Caco-2 (cell line): ENCODE results near the gene TOX3. TPM values are rescaled to one million over a fixed set of nuclear protein-coding genes. Genes with fewer than 3 reads are reported as not detected.

Experiments used
- BruUV-seq: library from RNA; stranded (reverse); fragments of 400-500 nt; replicated peaks from 2 replicates; lab custom pipeline; 2021; lab: Mats Ljungman, UMichigan
- CTCF ChIA-PET: fragments of 300-600 bp; sonication (Branson Sonifier 250); formaldehyde crosslinking; loops from one replicate; lab custom pipeline; 2022; ENCODE audit warnings: antibody characterized with exemption; lab: Charles Lee
- POLR2A ChIA-PET: fragments of 300-600 bp; sonication (Branson Sonifier 250); formaldehyde crosslinking; loops from one replicate; lab custom pipeline; 2022; ENCODE audit warnings: antibody characterized with exemption; lab: Charles Lee
- DNase-seq, 2 experiments: peaks; one replicate each; pipeline versions ENCODE4 v3.0.0 to v3.0.0-alpha.2; 2020 to 2022
- H3K27me3 ChIP-seq: replicated peaks from 2 replicates; pipeline ENCODE4 v1.6.0; 2011; ENCODE audit warnings: low read length; ENCODE audit not compliant: control insufficient read depth, insufficient read depth
- H3K36me3 ChIP-seq: 2 replicates; pipeline ENCODE4 v1.5.1; 2011; ENCODE audit warnings: low read length; ENCODE audit not compliant: control insufficient read depth, insufficient read depth
- H3K4me1 ChIP-seq: fragments of 250-450 bp; sonication (Bioruptor Pico); 2 replicates; pipeline ENCODE4 v1.5.1; 2020; ENCODE audit warnings: mild to moderate bottlenecking
- H3K4me3 ChIP-seq: 2 replicates; pipeline ENCODE4 v1.5.1; 2011; ENCODE audit warnings: low read depth, mild to moderate bottlenecking, control low read depth, low read length
- H3K9me3 ChIP-seq: fragments of 250-450 bp; sonication (Bioruptor Pico); 2 replicates; pipeline ENCODE4 v1.5.1; 2020; ENCODE audit warnings: mild to moderate bottlenecking, moderate library complexity
- H3K27ac Mint-ChIP-seq: one replicate; pipeline ENCODE4 v1.8.0; 2022; ENCODE audit warnings: mixed read lengths; ENCODE audit not compliant: unreplicated experiment
- H3K27me3 Mint-ChIP-seq: one replicate; pipeline ENCODE4 v1.8.0; 2022; ENCODE audit warnings: mixed read lengths; ENCODE audit not compliant: insufficient read depth, unreplicated experiment
- H3K36me3 Mint-ChIP-seq: one replicate; pipeline ENCODE4 v1.8.0; 2022; ENCODE audit warnings: mild to moderate bottlenecking, mixed read lengths; ENCODE audit not compliant: insufficient read depth, unreplicated experiment
- H3K4me1 Mint-ChIP-seq: one replicate; pipeline ENCODE4 v1.8.0; 2022; ENCODE audit warnings: low read depth, mixed read lengths; ENCODE audit not compliant: unreplicated experiment
- H3K4me3 Mint-ChIP-seq: one replicate; pipeline ENCODE4 v1.8.0; 2022; ENCODE audit warnings: mild to moderate bottlenecking, moderate library complexity, mixed read lengths; ENCODE audit not compliant: unreplicated experiment
- H3K9me3 Mint-ChIP-seq: one replicate; pipeline ENCODE4 v1.8.0; 2022; ENCODE audit warnings: mixed read lengths; ENCODE audit not compliant: unreplicated experiment
- CTCF ChIP-seq, 2 experiments: fragments of 200-600 bp in 1 of 2; IDR thresholded peaks; 1 replicate in 1 of 2; 2 replicates in 1 of 2; pipeline versions ENCODE4 v1.5.1 to v1.8.0; 2011 to 2022; ENCODE audit warnings: antibody characterized with exemption in 1 of 2, control low read depth in 1 of 2, inconsistent platforms in 1 of 2, low read depth in 1 of 2, low read length in 1 of 2, mild to moderate bottlenecking in 1 of 2, moderate library complexity in 1 of 2; ENCODE audit not compliant: insufficient read depth in 1 of 2, severe bottlenecking in 1 of 2, unreplicated experiment in 1 of 2
- intact Hi-C: fragments of 100-400 bp; cut with micrococcal nuclease; formaldehyde crosslinking; loops from one replicate; pipeline ENCODE4 v1.10.0; 2022; ENCODE audit not compliant: unreplicated experiment
- total RNA-seq: library from RNA; stranded (reverse); gene quantifications from 2 replicates; pipeline ENCODE4 v1.2.3, GENCODE V29; 2022

The TOX3 gene
- total RNA-seq, 1 experiment from 2014 or later, result 3.6 TPM

- Mint-ChIP-seq H3K4me1 (peaks cover 4% of the 10 kb centered on the region), H3K36me3 (no peaks in the 10 kb centered on the region), H3K4me3 (no peak overlapping the region), H3K27ac (no peak overlapping the region), H3K27me3 (no peaks in the 10 kb centered on the region), H3K9me3 (peaks cover 11% of the 10 kb centered on the region)
- POLR2A ChIA-PET, result no interaction called here
- H3K4me3 ChIP-seq, result no peak overlapping the region
- H3K4me1 ChIP-seq, result no peaks in the 10 kb centered on the region
- DNase-seq, result no peak
- no TSS peak for BruUV-seq
- no peaks in the 10 kb centered on the region for H3K36me3 ChIP-seq
- CTCF ChIA-PET, result no interaction called here
- intact Hi-C loops, result loop anchor here (1.0 kb wide), 1 partner anchor 392 kb away; no protein-coding TSS in a partner anchor
- H3K9me3 ChIP-seq, result no peaks in the 10 kb centered on the region
- H3K27me3 ChIP-seq, result no peaks in the 10 kb centered on the region
- no peak for TF ChIP-seq CTCF (IDR thresholded peaks at IDR 0.05; ENCODE audit: insufficient read depth in 1 of 2, low read depth in 1 of 2, low read length in 1 of 2, severe bottlenecking in 1 of 2, unreplicated experiment in 1 of 2)
Measured at GRCh38 chr16:52469775-52470174, 77.2 kb downstream of the TOX3 start.

- Histone ChIP-seq H3K4me1 (no peaks in the 10 kb centered on the region), H3K4me3 (no peak overlapping the region), H3K36me3 (no peaks in the 10 kb centered on the region), H3K9me3 (no peaks in the 10 kb centered on the region), H3K27me3 (no peaks in the 10 kb centered on the region)
- Mint-ChIP-seq H3K4me1 (peaks cover 4% of the 10 kb centered on the region), H3K27ac (no peak overlapping the region), H3K9me3 (peaks cover 4% of the 10 kb centered on the region), H3K27me3 (no peaks in the 10 kb centered on the region), H3K4me3 (no peak overlapping the region), H3K36me3 (no peaks in the 10 kb centered on the region)
- no peak for DNase-seq
- BruUV-seq, result no TSS peak
- ChIA-PET CTCF (no interaction called here), POLR2A (no interaction called here)
- intact Hi-C loops, result no loop called here
- no peak for TF ChIP-seq CTCF (IDR thresholded peaks at IDR 0.05; ENCODE audit: insufficient read depth in 1 of 2, low read depth in 1 of 2, low read length in 1 of 2, severe bottlenecking in 1 of 2, unreplicated experiment in 1 of 2)
Measured at GRCh38 chr16:52469091-52469490, 77.9 kb downstream of the TOX3 start.

GRCh38 chr16:52467753-52468152 lies 79.2 kb downstream of the TOX3 start:
- Histone ChIP-seq H3K36me3 (0 out of 2 replicates have a peak, but pooled peaks cover 1% of the 10 kb centered on the region), H3K27me3 (no peaks in the 10 kb centered on the region), H3K4me3 (no peak overlapping the region), H3K4me1 (no peaks in the 10 kb centered on the region), H3K9me3 (no peaks in the 10 kb centered on the region)
- CTCF ChIA-PET, result no interaction called here
- no peak for TF ChIP-seq CTCF (IDR thresholded peaks at IDR 0.05; ENCODE audit: insufficient read depth in 1 of 2, low read depth in 1 of 2, low read length in 1 of 2, severe bottlenecking in 1 of 2, unreplicated experiment in 1 of 2)
- POLR2A ChIA-PET, result no interaction called here
- Mint-ChIP-seq H3K27ac (no peak overlapping the region), H3K4me1 (peaks cover 4% of the 10 kb centered on the region), H3K27me3 (no peaks in the 10 kb centered on the region), H3K4me3 (no peak overlapping the region), H3K36me3 (no peaks in the 10 kb centered on the region), H3K9me3 (no peaks in the 10 kb centered on the region)
- intact Hi-C loops, result no loop called here
- no TSS peak for BruUV-seq
- DNase-seq, result no peak
